Measurements from ENCODE around the gene POLR2A. TPM values are rescaled to one million over a fixed set of nuclear protein-coding genes. Genes with fewer than 3 reads are reported as not detected.

POLR2A gene
- polyA plus RNA-seq, 1 experiment, result 18.4 TPM

GRCh38 chr17:7465597-7466275 is 18.4 kb upstream of the POLR2A start:
- no peak overlapping the region for H3K4me3 ChIP-seq (ENCODE audit: low read depth, low read length)
- ChIA-PET POLR2A (interaction anchor here (0.5 to 1.4 kb wide), 2 partner anchors 12 to 41 kb away, joined by 4 to 5 read pairs; no protein-coding TSS in a partner anchor), CTCF (no interaction called here)
- TF ChIP-seq, protein P1, sequence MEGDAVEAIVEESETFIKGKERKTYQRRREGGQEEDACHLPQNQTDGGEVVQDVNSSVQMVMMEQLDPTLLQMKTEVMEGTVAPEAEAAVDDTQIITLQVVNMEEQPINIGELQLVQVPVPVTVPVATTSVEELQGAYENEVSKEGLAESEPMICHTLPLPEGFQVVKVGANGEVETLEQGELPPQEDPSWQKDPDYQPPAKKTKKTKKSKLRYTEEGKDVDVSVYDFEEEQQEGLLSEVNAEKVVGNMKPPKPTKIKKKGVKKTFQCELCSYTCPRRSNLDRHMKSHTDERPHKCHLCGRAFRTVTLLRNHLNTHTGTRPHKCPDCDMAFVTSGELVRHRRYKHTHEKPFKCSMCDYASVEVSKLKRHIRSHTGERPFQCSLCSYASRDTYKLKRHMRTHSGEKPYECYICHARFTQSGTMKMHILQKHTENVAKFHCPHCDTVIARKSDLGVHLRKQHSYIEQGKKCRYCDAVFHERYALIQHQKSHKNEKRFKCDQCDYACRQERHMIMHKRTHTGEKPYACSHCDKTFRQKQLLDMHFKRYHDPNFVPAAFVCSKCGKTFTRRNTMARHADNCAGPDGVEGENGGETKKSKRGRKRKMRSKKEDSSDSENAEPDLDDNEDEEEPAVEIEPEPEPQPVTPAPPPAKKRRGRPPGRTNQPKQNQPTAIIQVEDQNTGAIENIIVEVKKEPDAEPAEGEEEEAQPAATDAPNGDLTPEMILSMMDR (IDR thresholded peaks at IDR 0.05; ENCODE audit: low read depth, low read length), result no peak
- no peaks in the 10 kb centered on the region for H3K9me3 ChIP-seq (ENCODE audit: control insufficient read depth, insufficient read depth, low read length)
- H3K27ac ChIP-seq (ENCODE audit: low read depth, low read length), result no peak overlapping the region
- DNase-seq (ENCODE audit: low read depth, low spot score), result no peak
- no peaks in the 10 kb centered on the region for H3K27me3 ChIP-seq (ENCODE audit: control insufficient read depth, insufficient read depth, low read length)

- Histone ChIP-seq H3K27me3 (ENCODE audit: control insufficient read depth, insufficient read depth, low read length) (no peaks in the 10 kb centered on the region), H3K27ac (ENCODE audit: low read depth, low read length) (no peak overlapping the region), H3K4me3 (ENCODE audit: low read depth, low read length) (no peak overlapping the region), H3K9me3 (ENCODE audit: control insufficient read depth, insufficient read depth, low read length) (no peaks in the 10 kb centered on the region)
- POLR2A ChIA-PET, result interaction anchor here (0.5 to 1.4 kb wide), 5 partner anchors 12 to 546 kb away, joined by 3 to 5 read pairs (median 4); partner anchors contain the start of gene TMEM256
- CTCF ChIA-PET, result no interaction called here
- TF ChIP-seq, protein P1 (IDR thresholded peaks at IDR 0.05; ENCODE audit: low read depth, low read length), result no peak
- no peak for DNase-seq (ENCODE audit: low read depth, low spot score)
These were observed 17.9 kb upstream of the POLR2A start for GRCh38 chr17:7466318-7466638.

- ChIA-PET CTCF (no interaction called here), POLR2A (interaction anchor here (0.5 to 1.4 kb wide), 5 partner anchors 11 to 545 kb away, joined by 3 to 5 read pairs (median 4); partner anchors contain the start of gene TMEM256)
- Histone ChIP-seq H3K27ac (ENCODE audit: low read depth, low read length) (no peak overlapping the region), H3K9me3 (ENCODE audit: control insufficient read depth, insufficient read depth, low read length) (no peaks in the 10 kb centered on the region), H3K27me3 (ENCODE audit: control insufficient read depth, insufficient read depth, low read length) (no peaks in the 10 kb centered on the region), H3K4me3 (ENCODE audit: low read depth, low read length) (no peak overlapping the region)
- no peak for DNase-seq (ENCODE audit: low read depth, low spot score)
- TF ChIP-seq, protein P1 (IDR thresholded peaks at IDR 0.05; ENCODE audit: low read depth, low read length), result no peak
These were observed 17.4 kb upstream of the POLR2A start for GRCh38 chr17:7466639-7467341.

- TF ChIP-seq, protein P1 (IDR thresholded peaks at IDR 0.05; ENCODE audit: low read depth, low read length), result no peak
- no peak overlapping the region for H3K27ac ChIP-seq (ENCODE audit: low read depth, low read length)
- no peak overlapping the region for H3K4me3 ChIP-seq (ENCODE audit: low read depth, low read length)
- no peaks in the 10 kb centered on the region for H3K27me3 ChIP-seq (ENCODE audit: control insufficient read depth, insufficient read depth, low read length)
- H3K9me3 ChIP-seq (ENCODE audit: control insufficient read depth, insufficient read depth, low read length), result no peaks in the 10 kb centered on the region
- POLR2A ChIA-PET, result interaction anchor here (1.2 to 1.9 kb wide), 3 partner anchors 11 to 63 kb away, joined by 3 to 6 read pairs (median 5); partner anchors contain the start of genes TMEM256 and ZBTB4
- CTCF ChIA-PET, result no interaction called here
- DNase-seq (ENCODE audit: low read depth, low spot score), result no peak
These were observed 16.7 kb upstream of the POLR2A start for GRCh38 chr17:7467498-7467897.

DNA sequence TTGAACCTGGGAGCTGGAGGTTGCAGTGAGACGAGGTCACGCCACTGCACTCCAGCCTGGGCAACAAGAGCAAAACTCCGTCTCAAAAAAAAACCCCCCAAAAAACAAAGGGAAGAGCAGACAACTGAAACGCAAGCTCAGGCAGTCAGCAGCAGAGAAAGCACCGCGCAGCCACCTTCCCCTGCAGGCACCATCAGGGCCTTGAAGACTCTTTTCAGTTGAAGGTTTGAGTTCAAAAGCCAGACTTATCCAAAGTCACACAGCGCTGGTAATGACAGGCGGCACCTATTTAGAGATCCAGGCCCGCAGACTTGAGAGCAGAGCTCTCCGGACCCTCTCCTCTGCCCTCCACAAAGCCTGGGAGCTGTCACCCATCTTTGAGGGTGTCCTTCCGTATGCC is 15.9 kb upstream of the POLR2A start:
- Histone ChIP-seq H3K27ac (ENCODE audit: low read depth, low read length) (no peak overlapping the region), H3K4me3 (ENCODE audit: low read depth, low read length) (no peak overlapping the region), H3K27me3 (ENCODE audit: control insufficient read depth, insufficient read depth, low read length) (no peaks in the 10 kb centered on the region), H3K9me3 (ENCODE audit: control insufficient read depth, insufficient read depth, low read length) (no peaks in the 10 kb centered on the region)
- POLR2A ChIA-PET, result interaction anchor here (1.9 kb wide), 1 partner anchor 10 kb away, joined by 6 read pairs; the partner anchor contains the start of gene ZBTB4
- CTCF ChIA-PET, result interaction anchor here (0.8 kb wide), 1 partner anchor 92 kb away, joined by 3 read pairs; no protein-coding TSS in a partner anchor
- TF ChIP-seq, protein P1 (IDR thresholded peaks at IDR 0.05; ENCODE audit: low read depth, low read length), result no peak
- no peak for DNase-seq (ENCODE audit: low read depth, low spot score)

All from AG04450 (cell line).